ENCODE measurements around the gene KRTAP10-11.
"Not testable (repeated sequence)": the region's sequence is repeated elsewhere in the genome, so short reads cannot be mapped to it uniquely, and the experiment has no call there.

The KRTAP10-11 gene

GRCh38 chr21:44615911-44616590 lies 30.2 kb upstream of the KRTAP10-11 start:
- DNase-seq, result no peak

- no peak for DNase-seq
These were observed 29.7 kb upstream of the KRTAP10-11 start for GRCh38 chr21:44616591-44616926.

DNA sequence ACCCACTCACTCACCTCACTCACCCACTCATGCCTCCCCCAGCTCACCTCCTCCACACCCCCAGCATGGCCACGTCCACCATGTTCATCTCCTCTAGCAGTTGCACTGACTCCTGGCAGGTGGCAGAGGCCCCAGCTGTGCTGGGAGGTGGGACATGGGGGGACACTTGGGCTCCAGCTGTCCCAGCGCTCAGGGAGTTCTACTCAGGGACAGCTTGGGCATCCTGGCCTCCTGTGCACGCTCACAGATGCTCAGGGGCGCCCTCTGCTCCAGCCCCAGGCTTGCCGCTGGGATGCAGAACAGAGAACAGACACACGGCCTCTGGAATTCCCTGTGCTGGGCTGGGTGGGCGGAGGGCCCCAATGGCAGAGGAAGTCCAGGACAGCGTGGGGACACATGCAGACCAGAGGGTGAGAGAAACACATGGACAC lies 29.1 kb upstream of the KRTAP10-11 start:
- no peak for DNase-seq

- DNase-seq, result no peak
These were observed 27.7 kb upstream of the KRTAP10-11 start for GRCh38 chr21:44618504-44618903.

- DNase-seq, result no peak
These were observed 27.3 kb upstream of the KRTAP10-11 start for GRCh38 chr21:44618909-44619308.

- no peak for DNase-seq
These were observed 26.3 kb upstream of the KRTAP10-11 start for GRCh38 chr21:44619886-44620285.

- no peak for DNase-seq
These were observed 22.6 kb upstream of the KRTAP10-11 start for GRCh38 chr21:44623575-44623974.

GRCh38 chr21:44625756-44626155 lies 20.5 kb upstream of the KRTAP10-11 start:
- DNase-seq, result no peak

DNA sequence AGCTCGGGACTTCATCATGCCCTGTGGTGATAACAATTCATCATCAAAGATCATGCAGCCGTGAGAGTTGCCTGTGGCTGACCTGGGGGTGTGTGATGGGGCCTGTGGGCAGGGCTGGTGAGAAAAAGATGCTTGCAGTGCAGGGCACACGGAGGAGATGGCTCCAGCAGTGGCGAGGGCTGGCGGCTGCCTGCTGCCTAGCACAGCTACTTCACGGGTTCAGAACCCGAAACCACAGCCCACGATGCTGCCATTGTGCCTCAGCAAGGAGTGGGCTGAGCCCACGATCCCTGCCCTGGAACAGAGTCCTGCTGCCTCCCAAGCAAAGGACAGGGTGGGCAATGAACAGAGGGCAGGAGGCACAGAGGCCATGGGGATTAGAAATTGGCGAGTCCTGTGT lies 20.0 kb upstream of the KRTAP10-11 start:
- DNase-seq, result no peak

DNA sequence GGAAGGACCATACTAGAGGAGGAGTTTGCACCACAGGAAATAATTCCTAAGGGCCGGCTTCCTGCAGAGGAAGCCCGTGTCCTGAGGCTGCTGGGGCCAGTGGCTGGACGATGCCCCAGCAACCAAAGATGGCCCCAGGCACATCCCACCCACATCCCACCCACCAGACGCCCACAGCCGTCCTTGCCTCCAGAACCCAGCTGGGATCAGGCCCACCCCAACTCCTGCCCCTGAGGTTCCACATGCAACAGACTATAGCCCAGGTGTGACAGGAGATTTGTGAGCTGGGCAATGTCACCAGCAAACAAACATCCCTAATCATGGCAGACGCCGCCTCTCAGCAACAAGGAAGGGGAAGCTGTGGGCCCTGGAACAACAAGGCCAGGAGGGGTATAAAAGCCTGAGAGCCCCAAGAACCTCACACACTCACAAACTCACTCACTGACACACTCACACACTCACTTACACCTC lies 19.5 kb upstream of the KRTAP10-11 start, which contains the start of gene KRTAP10-9:
TSS of gene KRTAP10-9 (plus strand) at position 421 of the 471 bp plus-strand sequence. CDS start 79 bp downstream, outside the sequence.
- no peak for DNase-seq

- DNase-seq, result not testable (repeated sequence)
These were observed 18.9 kb upstream of the KRTAP10-11 start for GRCh38 chr21:44627181-44627822.

- DNase-seq, result not testable (repeated sequence)
These were observed 18.4 kb upstream of the KRTAP10-11 start for GRCh38 chr21:44627831-44628233.

- DNase-seq, result no peak
These were observed 17.4 kb upstream of the KRTAP10-11 start for GRCh38 chr21:44628707-44629391.

DNA sequence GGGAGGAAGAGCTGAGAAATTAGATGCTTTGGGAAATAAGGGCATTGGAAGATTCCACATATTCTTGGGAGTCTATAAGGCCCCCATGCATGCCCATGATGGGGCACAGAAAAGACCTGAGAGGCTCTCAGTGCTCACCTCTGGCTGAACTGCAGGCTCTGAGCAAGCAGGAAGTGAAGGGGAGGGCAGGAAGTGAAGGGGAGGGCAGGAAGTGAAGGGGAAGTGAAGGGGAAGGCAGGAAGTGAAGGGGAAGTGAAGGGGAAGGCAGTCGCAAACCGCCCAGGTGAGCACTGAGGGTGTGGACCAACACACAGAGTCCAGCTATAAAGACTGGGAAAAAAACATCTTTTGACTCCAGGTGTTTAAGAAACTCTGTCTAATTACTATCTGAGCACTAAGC lies 15.8 kb upstream of the KRTAP10-11 start:
- DNase-seq, result no peak

GRCh38 chr21:44632067-44632466 lies 14.1 kb upstream of the KRTAP10-11 start:
- no peak for DNase-seq

- no peak for DNase-seq
These were observed 9.8 kb upstream of the KRTAP10-11 start for GRCh38 chr21:44636209-44637017.

DNA sequence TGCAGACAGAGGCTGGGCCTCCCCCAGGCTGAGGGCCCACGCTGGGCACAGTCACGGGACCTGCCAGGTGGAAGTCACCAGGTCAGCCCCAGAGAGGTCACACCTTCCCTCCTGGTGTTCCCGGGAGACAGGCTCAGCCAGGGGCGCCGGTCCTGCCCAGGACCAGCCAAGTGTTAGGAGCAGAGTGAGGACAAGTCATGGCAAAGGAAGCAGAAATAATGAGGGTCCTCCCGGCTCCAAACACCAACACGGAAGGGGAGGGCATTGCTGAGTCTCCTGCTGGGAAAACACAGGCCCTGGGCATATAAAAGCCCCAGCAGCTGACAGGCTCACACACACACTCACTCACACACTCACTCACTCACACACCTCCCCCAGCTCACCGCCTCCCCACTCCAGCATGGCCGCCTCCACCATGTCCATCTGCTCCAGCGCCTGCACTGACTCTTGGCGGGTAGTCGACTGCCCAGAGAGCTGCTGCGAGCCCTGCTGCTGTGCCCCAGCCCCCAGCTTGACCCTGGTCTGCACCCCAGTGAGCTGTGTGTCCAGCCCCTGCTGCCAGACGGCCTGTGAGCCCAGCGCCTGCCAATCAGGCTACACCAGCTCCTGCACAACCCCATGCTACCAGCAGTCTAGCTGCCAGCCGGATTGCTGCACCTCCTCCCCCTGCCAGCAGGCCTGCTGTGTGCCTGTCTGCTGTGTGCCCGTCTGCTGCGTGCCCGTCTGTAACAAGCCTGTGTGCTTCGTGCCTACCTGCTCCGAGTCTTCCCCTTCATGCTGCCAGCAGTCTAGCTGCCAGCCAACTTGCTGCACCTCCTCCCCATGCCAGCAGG lies 9.0 kb upstream of the KRTAP10-11 start, which contains the start of gene KRTAP10-10:
TSS of gene KRTAP10-10 (plus strand) at position 339 of the 833 bp plus-strand sequence. CDS start at position 401, 62 bp downstream.
- DNase-seq, result no peak

DNA sequence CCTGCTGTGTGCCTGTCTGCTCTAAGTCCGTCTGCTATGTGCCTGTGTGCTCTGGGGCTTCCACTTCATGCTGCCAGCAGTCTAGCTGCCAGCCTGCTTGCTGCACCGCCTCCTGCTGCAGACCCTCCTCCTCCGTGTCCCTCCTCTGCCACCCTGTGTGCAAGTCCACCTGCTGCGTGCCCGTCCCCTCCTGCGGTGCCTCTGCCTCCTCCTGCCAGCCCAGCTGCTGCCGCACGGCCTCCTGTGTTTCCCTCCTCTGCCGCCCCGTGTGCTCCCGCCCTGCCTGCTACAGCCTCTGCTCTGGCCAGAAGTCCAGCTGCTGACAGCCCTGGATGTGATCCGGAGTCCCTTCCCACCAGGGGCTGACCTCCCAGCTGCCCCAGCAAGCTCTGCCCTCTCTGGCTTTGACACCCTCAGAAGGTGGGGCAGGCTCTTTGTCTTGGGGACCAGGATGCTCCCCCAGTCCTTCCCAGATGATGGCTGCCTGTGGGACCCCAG lies 8.3 kb upstream of the KRTAP10-11 start:
- DNase-seq, result not testable (repeated sequence)

GRCh38 chr21:44638506-44639330 lies 7.5 kb upstream of the KRTAP10-11 start:
- DNase-seq, result not testable (repeated sequence)

DNA sequence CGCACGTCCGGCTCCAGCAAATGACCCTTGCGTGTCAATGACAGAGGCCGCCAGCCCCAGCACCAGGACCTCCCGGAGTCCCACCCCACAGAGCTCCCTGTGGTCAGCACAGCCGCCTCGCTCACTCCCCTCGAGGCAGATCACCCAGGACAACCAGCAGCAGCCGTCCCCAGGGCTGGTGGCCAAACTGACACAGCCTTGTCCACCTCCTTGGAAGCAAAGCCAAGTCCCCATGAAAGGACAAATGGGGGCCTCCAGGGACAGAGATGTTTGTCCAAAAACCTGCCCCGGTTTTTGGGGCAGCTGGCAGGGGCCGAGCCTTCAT lies 6.9 kb upstream of the KRTAP10-11 start:
- no peak for DNase-seq

DNA sequence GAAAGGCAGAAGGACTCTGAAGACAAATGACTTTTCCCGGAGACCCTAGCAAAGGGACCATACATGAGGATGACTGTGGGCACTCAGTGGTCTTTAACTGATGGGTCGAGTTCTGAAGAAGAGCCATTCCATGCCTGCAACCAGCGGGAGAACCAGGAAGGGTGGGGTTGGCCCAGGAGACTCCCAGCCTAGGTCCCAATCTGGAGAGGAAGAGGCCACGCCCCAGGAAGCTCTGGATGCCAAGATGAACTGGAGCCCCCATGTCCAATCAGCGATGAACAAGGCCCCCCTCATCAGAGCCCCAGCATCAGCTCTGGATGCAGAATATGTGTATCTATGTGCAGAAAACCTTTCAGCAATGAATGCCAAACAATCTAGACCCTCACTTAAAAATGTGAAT lies 5.5 kb upstream of the KRTAP10-11 start:
- DNase-seq, result no peak

Measured in NCI-H510A (cell line).